Measurements from ENCODE around the gene PRKG1.

PRKG1 gene

GRCh38 chr10:51462076-51462779, 387.9 kb downstream of the PRKG1 start:
- DNase-seq, result no peak

- no peak for DNase-seq
Observed at GRCh38 chr10:51468424-51468823, 394.1 kb downstream of the PRKG1 start.

GRCh38 chr10:51469686-51470085, 395.4 kb downstream of the PRKG1 start:
- no peak for DNase-seq

GRCh38 chr10:51471271-51471670, 397.0 kb downstream of the PRKG1 start:
- DNase-seq, result no peak

- DNase-seq, result no peak
Observed at GRCh38 chr10:51472154-51472553, 397.9 kb downstream of the PRKG1 start.

GRCh38 chr10:51479711-51480110, 405.4 kb downstream of the PRKG1 start:
- DNase-seq, result no peak

GRCh38 chr10:51485668-51486067, 411.4 kb downstream of the PRKG1 start:
- no peak for DNase-seq

- DNase-seq, result no peak
Observed at GRCh38 chr10:51487576-51487975, 413.3 kb downstream of the PRKG1 start.

GRCh38 chr10:51488766-51489408, 414.6 kb downstream of the PRKG1 start:
- no peak for DNase-seq

GRCh38 chr10:51498424-51498823, 424.1 kb downstream of the PRKG1 start:
- no peak for DNase-seq

GRCh38 chr10:51501396-51501795, 427.1 kb downstream of the PRKG1 start:
- DNase-seq, result no peak

- no peak for DNase-seq
Observed at GRCh38 chr10:51502124-51502523, 427.8 kb downstream of the PRKG1 start.

GRCh38 chr10:51503378-51503777, 429.1 kb downstream of the PRKG1 start:
- no peak for DNase-seq

- no peak for DNase-seq
Observed at GRCh38 chr10:51507476-51507875, 433.2 kb downstream of the PRKG1 start.

GRCh38 chr10:51508156-51508555, 433.9 kb downstream of the PRKG1 start:
- no peak for DNase-seq

- no peak for DNase-seq
Observed at GRCh38 chr10:51510231-51510630, 435.9 kb downstream of the PRKG1 start.

GRCh38 chr10:51521605-51522004, 447.3 kb downstream of the PRKG1 start:
- no peak for DNase-seq

GRCh38 chr10:51522858-51523257, 448.6 kb downstream of the PRKG1 start:
- DNase-seq, result no peak

GRCh38 chr10:51523440-51523839, 449.2 kb downstream of the PRKG1 start:
- no peak for DNase-seq

GRCh38 chr10:51524041-51524440, 449.8 kb downstream of the PRKG1 start:
- DNase-seq, result no peak

- DNase-seq, result no peak
Observed at GRCh38 chr10:51527522-51528219, 453.4 kb downstream of the PRKG1 start.

- DNase-seq, result no peak
Observed at GRCh38 chr10:51528527-51528926, 454.2 kb downstream of the PRKG1 start.

GRCh38 chr10:51530541-51530940, 456.3 kb downstream of the PRKG1 start:
- no peak for DNase-seq

- DNase-seq, result no peak
Observed at GRCh38 chr10:51532044-51532443, 457.8 kb downstream of the PRKG1 start.

All from NCI-H1105 (cell line).